Esophagus muscularis mucosa (tissue), 3 donors: ENCODE data around the gene SPINK4.

Source experiments
- POLR2A ChIP-seq: fragments of 450-650 bp; IDR thresholded peaks from one replicate; pipeline ENCODE4 v1.6.1; 2017; ENCODE audit warnings: antibody characterized with exemption, moderate library complexity, mild to moderate bottlenecking, low read depth
- POLR2AphosphoS5 ChIP-seq, 2 donors: sonication (generic); formaldehyde crosslinking; IDR thresholded peaks; one replicate each; pipeline ENCODE4 v1.6.1; 2017; ENCODE audit warnings: antibody characterized with exemption in 2 of 2
- TF ChIP-seq, protein P1 (sequence below), 3 experiments: fragments of 200-600 bp in 2 of 3; fragments of 450-650 bp in 1 of 3; sonication (generic) in 2 of 3; IDR thresholded peaks; one replicate each; pipeline ENCODE4 v1.5.1; 2017 to 2019; ENCODE audit warnings: antibody characterized with exemption in 3 of 3, mild to moderate bottlenecking in 2 of 3, moderate library complexity in 1 of 3

DNA sequence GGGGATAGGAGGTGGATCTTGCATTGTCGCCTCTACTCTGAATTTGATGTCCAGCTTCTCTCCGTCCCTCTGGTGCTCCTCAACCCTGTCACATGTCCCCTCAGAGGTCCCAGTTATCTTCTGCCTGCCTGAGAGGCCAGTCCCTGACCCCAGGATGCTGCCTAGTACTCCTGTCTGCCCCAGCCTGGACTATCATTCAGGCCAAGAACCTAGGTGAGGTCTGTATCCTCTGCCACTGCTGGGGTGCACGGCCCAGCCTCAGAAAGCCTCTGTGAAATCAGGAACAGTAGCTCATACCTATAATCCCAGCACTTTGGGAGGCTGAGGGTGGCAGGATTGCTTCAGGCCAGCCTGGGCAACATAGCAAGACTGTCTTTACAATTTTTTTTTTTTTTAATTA lies 8.6 kb downstream of the SPINK4 start:
- TF ChIP-seq, protein P1, sequence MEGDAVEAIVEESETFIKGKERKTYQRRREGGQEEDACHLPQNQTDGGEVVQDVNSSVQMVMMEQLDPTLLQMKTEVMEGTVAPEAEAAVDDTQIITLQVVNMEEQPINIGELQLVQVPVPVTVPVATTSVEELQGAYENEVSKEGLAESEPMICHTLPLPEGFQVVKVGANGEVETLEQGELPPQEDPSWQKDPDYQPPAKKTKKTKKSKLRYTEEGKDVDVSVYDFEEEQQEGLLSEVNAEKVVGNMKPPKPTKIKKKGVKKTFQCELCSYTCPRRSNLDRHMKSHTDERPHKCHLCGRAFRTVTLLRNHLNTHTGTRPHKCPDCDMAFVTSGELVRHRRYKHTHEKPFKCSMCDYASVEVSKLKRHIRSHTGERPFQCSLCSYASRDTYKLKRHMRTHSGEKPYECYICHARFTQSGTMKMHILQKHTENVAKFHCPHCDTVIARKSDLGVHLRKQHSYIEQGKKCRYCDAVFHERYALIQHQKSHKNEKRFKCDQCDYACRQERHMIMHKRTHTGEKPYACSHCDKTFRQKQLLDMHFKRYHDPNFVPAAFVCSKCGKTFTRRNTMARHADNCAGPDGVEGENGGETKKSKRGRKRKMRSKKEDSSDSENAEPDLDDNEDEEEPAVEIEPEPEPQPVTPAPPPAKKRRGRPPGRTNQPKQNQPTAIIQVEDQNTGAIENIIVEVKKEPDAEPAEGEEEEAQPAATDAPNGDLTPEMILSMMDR (IDR thresholded peaks at IDR 0.05): no peak
- TF ChIP-seq POLR2A (no peak), POLR2AphosphoS5 (IDR thresholded peaks at IDR 0.05) (no peak)
